KMS-11 (cell line): Measurements from ENCODE around the gene TENT4B.
"Not testable (repeated sequence)": the region's sequence is repeated elsewhere in the genome, so short reads cannot be mapped to it uniquely, and the experiment has no call there.

Source experiments
- H2AFZ ChIP-seq: fragments of 200-600 bp; sonication (generic); 2 replicates; pipeline ENCODE4 v1.6.1; 2016; ENCODE audit warnings: antibody characterized with exemption, mixed run types, low read depth
- H3K27ac ChIP-seq: fragments of 200-600 bp; sonication (generic); 2 replicates; pipeline ENCODE4 v1.6.1; 2016; ENCODE audit warnings: mild to moderate bottlenecking, mixed run types
- H3K27me3 ChIP-seq: fragments of 200-600 bp; sonication (generic); 2 replicates; pipeline ENCODE4 v1.6.1; 2017; ENCODE audit warnings: mild to moderate bottlenecking, low read depth, mixed run types, moderate library complexity; ENCODE audit not compliant: insufficient read depth
- H3K36me3 ChIP-seq: fragments of 200-600 bp; sonication (generic); 2 replicates; pipeline ENCODE4 v1.6.1; 2017; ENCODE audit warnings: mild to moderate bottlenecking, mixed run types; ENCODE audit not compliant: insufficient read depth
- H3K4me1 ChIP-seq: fragments of 200-600 bp; sonication (generic); 2 replicates; pipeline ENCODE4 v1.6.1; 2016; ENCODE audit warnings: mild to moderate bottlenecking, low read depth, mixed run types; ENCODE audit not compliant: poor library complexity, severe bottlenecking
- H3K4me2 ChIP-seq: fragments of 200-600 bp; sonication (generic); 2 replicates; pipeline ENCODE4 v1.7.0; 2016; ENCODE audit warnings: mild to moderate bottlenecking, mixed run types
- H3K4me3 ChIP-seq: fragments of 200-600 bp; sonication (generic); IDR thresholded peaks from 2 replicates; pipeline ENCODE4 v1.6.1; 2017; ENCODE audit warnings: low read depth, low read length, mixed read lengths; ENCODE audit not compliant: insufficient read depth
- H3K79me2 ChIP-seq: fragments of 200-600 bp; sonication (generic); 2 replicates; pipeline ENCODE4 v1.6.1; 2016; ENCODE audit warnings: low read depth, mixed run types; ENCODE audit not compliant: insufficient read depth
- H3K9ac ChIP-seq: fragments of 200-600 bp; sonication (generic); 2 replicates; pipeline ENCODE4 v1.6.1; 2016; ENCODE audit warnings: mild to moderate bottlenecking, mixed run types
- H4K20me1 ChIP-seq: fragments of 200-600 bp; sonication (generic); 2 replicates; pipeline ENCODE4 v1.6.1; 2016; ENCODE audit warnings: mild to moderate bottlenecking, mixed run types; ENCODE audit not compliant: insufficient read depth
- TF ChIP-seq, protein P1 (sequence below): fragments of 200-600 bp; sonication (generic); conservative IDR thresholded peaks from 2 replicates; pipeline ENCODE4 v1.6.1; 2017; ENCODE audit warnings: low read depth, mild to moderate bottlenecking, antibody characterized with exemption, low read length, moderate library complexity, mixed read lengths

TENT4B gene

DNA sequence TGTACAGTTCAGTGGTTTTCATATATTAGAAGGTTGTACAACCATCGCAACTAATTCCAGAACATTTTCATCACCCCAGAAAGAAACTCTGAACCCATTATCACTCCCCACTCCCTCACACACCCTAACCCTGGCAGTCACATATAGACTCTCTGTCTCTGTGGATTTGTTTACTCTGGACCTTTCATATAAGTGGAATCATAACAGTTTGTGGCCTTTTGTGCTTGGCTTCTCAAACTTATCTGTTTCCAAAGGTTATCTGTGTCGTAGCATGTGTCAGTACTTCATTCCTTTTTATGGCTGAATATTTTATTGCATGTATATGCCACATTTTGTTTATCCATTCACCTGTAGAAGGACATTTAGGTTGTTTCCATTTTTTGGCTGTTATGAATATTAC lies 12.4 kb downstream of the TENT4B start:
- Histone ChIP-seq H3K27me3 (no peaks in the 10 kb centered on the region), H3K27ac (no peak overlapping the region), H3K79me2 (peaks cover 100% of the 10 kb centered on the region), H2AFZ (no peak overlapping the region), H3K36me3 (no peaks in the 10 kb centered on the region), H4K20me1 (peaks cover 38% of the 10 kb centered on the region), H3K4me1 (peaks cover 87% of the 10 kb centered on the region), H3K9ac (no peak overlapping the region), H3K4me2 (no peak overlapping the region), H3K4me3 (no peak overlapping the region)
- TF ChIP-seq, protein P1, sequence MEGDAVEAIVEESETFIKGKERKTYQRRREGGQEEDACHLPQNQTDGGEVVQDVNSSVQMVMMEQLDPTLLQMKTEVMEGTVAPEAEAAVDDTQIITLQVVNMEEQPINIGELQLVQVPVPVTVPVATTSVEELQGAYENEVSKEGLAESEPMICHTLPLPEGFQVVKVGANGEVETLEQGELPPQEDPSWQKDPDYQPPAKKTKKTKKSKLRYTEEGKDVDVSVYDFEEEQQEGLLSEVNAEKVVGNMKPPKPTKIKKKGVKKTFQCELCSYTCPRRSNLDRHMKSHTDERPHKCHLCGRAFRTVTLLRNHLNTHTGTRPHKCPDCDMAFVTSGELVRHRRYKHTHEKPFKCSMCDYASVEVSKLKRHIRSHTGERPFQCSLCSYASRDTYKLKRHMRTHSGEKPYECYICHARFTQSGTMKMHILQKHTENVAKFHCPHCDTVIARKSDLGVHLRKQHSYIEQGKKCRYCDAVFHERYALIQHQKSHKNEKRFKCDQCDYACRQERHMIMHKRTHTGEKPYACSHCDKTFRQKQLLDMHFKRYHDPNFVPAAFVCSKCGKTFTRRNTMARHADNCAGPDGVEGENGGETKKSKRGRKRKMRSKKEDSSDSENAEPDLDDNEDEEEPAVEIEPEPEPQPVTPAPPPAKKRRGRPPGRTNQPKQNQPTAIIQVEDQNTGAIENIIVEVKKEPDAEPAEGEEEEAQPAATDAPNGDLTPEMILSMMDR, result no peak

DNA sequence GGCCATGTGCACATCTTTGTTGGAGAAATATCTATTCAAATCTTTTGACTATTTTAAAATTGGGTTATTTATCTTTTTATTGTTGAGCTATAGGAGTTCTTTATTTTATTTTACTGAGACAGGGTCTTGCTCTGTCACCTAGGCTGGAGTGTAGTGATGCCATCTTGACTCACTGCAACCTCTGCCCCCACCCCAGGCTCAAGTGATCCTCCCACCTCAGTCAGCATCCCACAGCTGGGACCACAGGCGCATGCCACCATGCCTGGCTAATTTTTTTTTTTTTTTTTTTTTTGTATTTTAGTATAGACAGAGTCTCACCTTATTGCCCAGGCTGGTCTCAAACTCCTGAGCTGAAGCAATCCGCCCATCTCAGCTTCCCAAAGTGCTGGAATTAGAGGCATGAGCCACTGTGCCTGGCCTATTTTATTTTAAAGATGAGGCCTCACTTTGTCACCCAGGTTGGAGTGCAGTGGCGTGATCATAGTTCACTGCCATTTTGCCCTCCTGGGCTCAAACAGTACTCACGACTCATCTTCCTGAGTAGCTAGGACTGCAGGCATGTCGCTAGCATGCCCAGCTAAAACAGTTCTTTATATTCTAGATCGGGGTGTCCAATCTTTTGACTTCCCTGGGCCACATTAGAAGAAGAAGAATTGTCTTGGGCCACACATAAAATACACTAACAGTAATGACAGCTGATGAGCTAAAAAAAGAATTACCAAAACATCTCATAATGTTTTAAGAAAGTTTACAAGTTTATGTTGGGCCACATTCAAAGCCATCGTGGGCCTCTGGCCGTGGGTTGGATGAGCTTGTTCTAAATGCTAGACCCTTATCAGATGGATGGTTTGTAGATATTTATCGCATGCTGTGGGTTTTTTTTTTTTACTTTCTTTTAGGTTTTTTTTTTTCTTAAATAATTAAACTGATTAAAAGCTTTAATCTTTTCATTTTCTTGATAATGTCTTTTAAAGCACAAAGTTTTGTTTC lies 13.7 kb downstream of the TENT4B start:
- no peaks in the 10 kb centered on the region for H3K27me3 ChIP-seq
- H3K27ac ChIP-seq, result no peak overlapping the region
- peaks cover 87% of the 10 kb centered on the region for H3K4me1 ChIP-seq
- H3K9ac ChIP-seq, result no peak overlapping the region
- no peak overlapping the region for H2AFZ ChIP-seq
- no peak overlapping the region for H3K4me2 ChIP-seq
- no peaks in the 10 kb centered on the region for H3K36me3 ChIP-seq
- TF ChIP-seq, protein P1, result no peak
- H3K4me3 ChIP-seq, result no peak overlapping the region
- peaks cover 34% of the 10 kb centered on the region for H4K20me1 ChIP-seq
- peaks cover 100% of the 10 kb centered on the region for H3K79me2 ChIP-seq

DNA sequence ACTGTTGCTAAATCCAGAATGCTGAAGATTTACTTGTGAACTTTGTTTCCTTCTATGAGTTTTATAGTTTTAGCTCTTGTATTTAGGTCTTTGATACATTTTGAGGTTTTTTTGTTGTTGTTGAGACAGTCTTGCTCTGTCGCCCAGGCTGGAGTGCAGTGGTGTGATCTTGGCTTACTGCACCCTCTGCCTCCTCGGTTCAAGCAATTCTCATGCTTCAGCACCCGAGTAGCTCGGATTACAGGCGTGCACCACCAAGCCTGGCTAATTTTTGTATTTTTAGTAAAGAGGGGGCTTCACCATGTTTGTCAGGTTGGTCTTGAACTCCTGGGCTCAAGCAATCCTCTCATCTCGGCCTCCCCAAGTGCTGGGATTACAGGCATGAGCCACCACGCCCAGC lies 14.4 kb downstream of the TENT4B start:
- Histone ChIP-seq H3K4me2 (no peak overlapping the region), H3K9ac (no peak overlapping the region), H3K4me3 (no peak overlapping the region), H4K20me1 (peaks cover 27% of the 10 kb centered on the region), H3K4me1 (peaks cover 87% of the 10 kb centered on the region), H3K27me3 (no peaks in the 10 kb centered on the region), H2AFZ (no peak overlapping the region), H3K27ac (no peak overlapping the region), H3K79me2 (peaks cover 98% of the 10 kb centered on the region), H3K36me3 (no peaks in the 10 kb centered on the region)
- TF ChIP-seq, protein P1, result no peak

DNA sequence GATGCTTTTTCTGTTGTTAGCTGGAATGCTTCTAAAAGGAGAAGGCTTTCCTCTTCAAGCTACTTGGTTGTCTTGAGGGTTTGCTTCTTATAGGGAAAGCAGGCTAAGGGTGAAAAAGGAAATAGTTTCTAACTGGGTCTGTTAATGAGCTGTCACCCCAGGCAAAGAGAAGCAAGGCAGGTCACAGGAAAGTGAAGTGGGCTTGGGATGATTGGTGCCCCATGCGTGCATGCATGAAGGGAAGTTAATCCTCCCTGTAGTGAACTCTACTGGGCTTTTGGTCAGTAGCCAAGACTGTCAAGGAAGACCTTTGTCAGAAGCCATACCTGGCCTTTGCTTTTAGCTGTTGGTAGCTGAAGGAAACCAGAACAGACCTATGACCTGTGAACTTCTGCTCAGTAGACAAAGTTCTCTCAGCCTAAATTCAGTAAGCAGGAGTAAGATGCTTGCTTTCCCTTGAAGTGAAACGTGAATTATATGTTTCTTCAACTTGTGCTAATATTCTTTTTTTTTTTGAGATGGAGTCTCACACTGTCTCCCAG lies 16.5 kb downstream of the TENT4B start:
- TF ChIP-seq, protein P1, result no peak
- no peak overlapping the region for H3K27ac ChIP-seq
- peaks cover 23% of the 10 kb centered on the region for H4K20me1 ChIP-seq
- H3K79me2 ChIP-seq, result peaks cover 97% of the 10 kb centered on the region
- H3K36me3 ChIP-seq, result no peaks in the 10 kb centered on the region
- no peaks in the 10 kb centered on the region for H3K27me3 ChIP-seq
- H3K4me1 ChIP-seq, result peaks cover 83% of the 10 kb centered on the region
- no peak overlapping the region for H2AFZ ChIP-seq
- peak overlapping the region; percentile 3; the same call in 1 of the 2 replicates for H3K4me2 ChIP-seq
- no peak overlapping the region for H3K9ac ChIP-seq
- H3K4me3 ChIP-seq, result no peak overlapping the region

DNA sequence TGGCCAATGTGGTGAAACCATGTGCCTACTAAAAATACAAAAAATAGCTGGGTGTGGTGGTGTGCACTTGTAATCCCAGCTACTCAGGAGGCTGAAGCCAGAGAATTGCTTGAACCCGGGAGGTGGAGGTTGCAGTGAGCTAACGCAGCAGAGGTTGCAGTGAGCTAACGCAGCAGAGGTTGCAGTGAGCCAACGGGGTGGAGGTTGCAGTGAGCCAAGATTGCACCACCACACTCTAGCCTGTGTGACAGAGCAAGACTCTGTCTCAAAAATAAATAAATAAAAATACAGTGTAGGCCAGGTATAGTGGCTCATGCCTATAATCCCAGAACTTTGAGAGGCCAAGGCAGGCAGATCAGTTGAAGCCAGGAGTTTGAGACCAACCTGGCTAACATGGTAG lies 18.7 kb downstream of the TENT4B start:
- H3K27ac ChIP-seq, H3K27me3 ChIP-seq, H2AFZ ChIP-seq, H3K9ac ChIP-seq, H3K36me3 ChIP-seq, H3K4me3 ChIP-seq, H3K4me2 ChIP-seq: not testable (repeated sequence)
- Histone ChIP-seq H4K20me1 (peaks cover 12% of the 10 kb centered on the region), H3K4me1 (peaks cover 75% of the 10 kb centered on the region), H3K79me2 (peaks cover 97% of the 10 kb centered on the region)
